GM12878 (cell line): ENCODE results near the gene RAB11FIP2.

ENCODE experiments used
- POLR2A ChIP-seq: IDR thresholded peaks from 2 replicates; pipeline ENCODE4 v1.6.1; 2011; ENCODE audit warnings: low read depth, mild to moderate bottlenecking, low read length
- TF ChIP-seq, protein P1 (sequence below), 3 experiments: IDR thresholded peaks in 2 of 3; conservative IDR thresholded peaks in 1 of 3; 2 replicates each; pipeline ENCODE4 v1.5.1; 2011; ENCODE audit warnings: low read depth in 3 of 3, low read length in 3 of 3, mild to moderate bottlenecking in 3 of 3, control low read depth in 2 of 3, moderate library complexity in 2 of 3, inconsistent platforms in 1 of 3, mixed read lengths in 1 of 3; ENCODE audit not compliant: control insufficient read depth in 2 of 3, insufficient read depth in 1 of 3; ENCODE audit errors: extremely low read depth in 1 of 3

DNA sequence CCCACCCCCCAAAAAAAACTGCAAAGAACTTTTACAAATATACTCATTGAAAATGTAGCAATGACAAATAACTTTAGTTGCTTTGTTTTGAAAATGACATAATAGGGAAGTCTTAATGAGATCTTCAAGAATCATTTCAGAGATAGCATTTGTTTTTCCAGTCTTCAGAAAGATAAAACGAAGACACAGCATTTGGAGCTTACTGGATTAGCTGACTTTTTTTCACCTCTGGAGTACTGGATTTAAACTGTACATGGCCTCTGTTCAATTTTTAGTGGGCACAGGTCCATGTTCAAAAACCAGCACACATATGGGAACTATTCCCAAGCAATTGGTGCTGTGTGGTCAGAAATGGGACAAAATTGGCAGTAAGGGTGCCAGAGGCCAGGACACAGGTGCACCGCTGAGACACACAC, 3.9 kb downstream of the RAB11FIP2 start:
- no peak for TF ChIP-seq POLR2A
- TF ChIP-seq, protein P1, sequence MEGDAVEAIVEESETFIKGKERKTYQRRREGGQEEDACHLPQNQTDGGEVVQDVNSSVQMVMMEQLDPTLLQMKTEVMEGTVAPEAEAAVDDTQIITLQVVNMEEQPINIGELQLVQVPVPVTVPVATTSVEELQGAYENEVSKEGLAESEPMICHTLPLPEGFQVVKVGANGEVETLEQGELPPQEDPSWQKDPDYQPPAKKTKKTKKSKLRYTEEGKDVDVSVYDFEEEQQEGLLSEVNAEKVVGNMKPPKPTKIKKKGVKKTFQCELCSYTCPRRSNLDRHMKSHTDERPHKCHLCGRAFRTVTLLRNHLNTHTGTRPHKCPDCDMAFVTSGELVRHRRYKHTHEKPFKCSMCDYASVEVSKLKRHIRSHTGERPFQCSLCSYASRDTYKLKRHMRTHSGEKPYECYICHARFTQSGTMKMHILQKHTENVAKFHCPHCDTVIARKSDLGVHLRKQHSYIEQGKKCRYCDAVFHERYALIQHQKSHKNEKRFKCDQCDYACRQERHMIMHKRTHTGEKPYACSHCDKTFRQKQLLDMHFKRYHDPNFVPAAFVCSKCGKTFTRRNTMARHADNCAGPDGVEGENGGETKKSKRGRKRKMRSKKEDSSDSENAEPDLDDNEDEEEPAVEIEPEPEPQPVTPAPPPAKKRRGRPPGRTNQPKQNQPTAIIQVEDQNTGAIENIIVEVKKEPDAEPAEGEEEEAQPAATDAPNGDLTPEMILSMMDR (IDR thresholded peaks at IDR 0.05 in 2 of 3, conservative IDR thresholded peaks at IDR 0.05 in 1 of 3; ENCODE audit: control insufficient read depth in 2 of 3, extremely low read depth in 1 of 3, insufficient read depth in 1 of 3, low read depth in 3 of 3, low read length in 3 of 3): no peak
